HCT116 (cell line): ENCODE data around the gene NAV1. TPM values are rescaled to one million over a fixed set of nuclear protein-coding genes. Genes with fewer than 3 reads are reported as not detected.
A peak's percentile ranks its signal among the peaks of the same experiment; 100 is the strongest.

Experiments
- ATAC-seq: fragments of 200-7000 bp; cut with Tn5 transposase; 2 replicates; pipeline ENCODE4 v1.9.1; 2020; ENCODE audit warnings: mild to moderate bottlenecking, moderate library complexity
- BruUV-seq: library from RNA; stranded (reverse); fragments of 400-500 nt; replicated peaks from 2 replicates; lab custom pipeline; 2021; lab: Mats Ljungman, UMichigan
- CTCF ChIA-PET: fragments of 300-600 bp; sonication (Branson Sonifier 250); formaldehyde crosslinking; loops from one replicate; lab custom pipeline; 2021; ENCODE audit warnings: antibody characterized with exemption; lab: Charles Lee
- POLR2A ChIA-PET: fragments of 300-600, 350-600 bp; sonication (Branson Sonifier 250); formaldehyde crosslinking; loops from one replicate; lab custom pipeline; 2021; ENCODE audit warnings: antibody characterized with exemption; lab: Charles Lee
- RAD21 ChIA-PET, 2 experiments: fragments of 300-600 bp; sonication (Branson Sonifier 250); formaldehyde crosslinking; loops; one replicate each; lab custom pipeline; 2023; ENCODE audit warnings: low total read pairs in 2 of 2; ENCODE audit not compliant: uncharacterized antibody in 2 of 2, unreplicated experiment in 2 of 2, low non-redundant PET in 1 of 2; lab: Charles Lee
- DNase-seq: peaks from one replicate; pipeline ENCODE4 v3.0.0-alpha.2; 2010; ENCODE audit warnings: low read depth, low spot score
- H2AFZ ChIP-seq: fragments of 200-600 bp; shearing (Covaris generic), sonication (generic); 2 replicates; pipeline ENCODE4 v1.6.1; 2017; ENCODE audit warnings: low read depth, mixed run types, mixed read lengths, antibody characterized with exemption, low read length; ENCODE audit not compliant: poor library complexity, severe bottlenecking
- H3K27ac ChIP-seq: 2 replicates; pipeline ENCODE4 v1.5.1; 2012; ENCODE audit warnings: low read depth, low read length
- H3K27me3 ChIP-seq: fragments of 200-600 bp; sonication (generic); 2 replicates; pipeline ENCODE4 v1.6.1; 2016; ENCODE audit warnings: mixed run types, low read length, mixed read lengths; ENCODE audit not compliant: insufficient read depth
- H3K36me3 ChIP-seq, 2 experiments: fragments of 200-500 bp in 1 of 2; fragments of 200-600 bp in 1 of 2; sonication (Bioruptor generic) in 1 of 2; sonication (generic) in 1 of 2; 2 replicates each; pipeline versions ENCODE4 v1.5.1 to v1.6.1; 2014 to 2016; ENCODE audit warnings: low read length in 2 of 2, inconsistent platforms in 1 of 2, mixed read lengths in 1 of 2, mixed run types in 1 of 2; ENCODE audit not compliant: insufficient read depth in 2 of 2, control insufficient read depth in 1 of 2
- H3K4me1 ChIP-seq, 2 experiments: fragments of 200-600 bp in 1 of 2; sonication (generic) in 1 of 2; 2 replicates each; pipeline versions ENCODE4 v1.5.1 to v1.6.1; 2012 to 2017; ENCODE audit warnings: low read length in 2 of 2, inconsistent platforms in 1 of 2, mild to moderate bottlenecking in 1 of 2, mixed read lengths in 1 of 2, mixed run types in 1 of 2, moderate library complexity in 1 of 2; ENCODE audit not compliant: insufficient read depth in 2 of 2, control insufficient read depth in 1 of 2
- H3K4me2 ChIP-seq: fragments of 200-600 bp; sonication (generic); 2 replicates; pipeline ENCODE4 v1.6.1; 2017; ENCODE audit warnings: mixed run types, low read length, mixed read lengths
- H3K4me3 ChIP-seq, 2 experiments: fragments of 200-600 bp in 1 of 2; sonication (generic) in 1 of 2; replicated peaks in 1 of 2; 2 replicates each; pipeline ENCODE4 v1.5.1; 2011 to 2016; ENCODE audit warnings: low read length in 2 of 2, control low read depth in 1 of 2, low read depth in 1 of 2, mild to moderate bottlenecking in 1 of 2, mixed read lengths in 1 of 2, mixed run types in 1 of 2
- H3K79me2 ChIP-seq: fragments of 200-600 bp; sonication (generic); 2 replicates; pipeline ENCODE4 v1.6.1; 2017; ENCODE audit warnings: mild to moderate bottlenecking, mixed run types, low read length, moderate library complexity, mixed read lengths; ENCODE audit not compliant: insufficient read depth
- H3K9ac ChIP-seq: fragments of 200-600 bp; sonication (generic); 2 replicates; pipeline ENCODE4 v1.6.1; 2016; ENCODE audit warnings: low read length, mixed read lengths
- H3K9me2 ChIP-seq: fragments of 200-600 bp; sonication (generic), shearing (Covaris generic); 2 replicates; pipeline ENCODE4 v1.6.1; 2017; ENCODE audit warnings: mixed run types, mild to moderate bottlenecking, moderate library complexity; ENCODE audit not compliant: insufficient read depth
- H3K9me3 ChIP-seq, 2 experiments: fragments of 200-500 bp in 1 of 2; fragments of 200-600 bp in 1 of 2; sonication (Bioruptor generic) in 1 of 2; sonication (generic) in 1 of 2; 2 replicates each; pipeline ENCODE4 v1.6.1; 2014 to 2017; ENCODE audit warnings: low read length in 2 of 2, mixed read lengths in 2 of 2, inconsistent platforms in 1 of 2, low read depth in 1 of 2, mild to moderate bottlenecking in 1 of 2, mixed run types in 1 of 2, moderate library complexity in 1 of 2; ENCODE audit not compliant: control insufficient read depth in 1 of 2, insufficient read depth in 1 of 2
- H4K20me1 ChIP-seq: fragments of 200-600 bp; sonication (generic), shearing (Covaris generic); 2 replicates; pipeline ENCODE4 v1.6.1; 2017; ENCODE audit warnings: mixed run types, mild to moderate bottlenecking, moderate library complexity; ENCODE audit not compliant: insufficient read depth
- CBX3 ChIP-seq: IDR thresholded peaks from 2 replicates; pipeline ENCODE4 v1.6.1; 2012; ENCODE audit warnings: low read depth
- CEBPB ChIP-seq: IDR thresholded peaks from 2 replicates; pipeline ENCODE4 v1.6.1; 2012; ENCODE audit warnings: low read depth
- EGR1 ChIP-seq: IDR thresholded peaks from 2 replicates; pipeline ENCODE4 v1.6.1; 2012; ENCODE audit warnings: low read depth
- ELF1 ChIP-seq: IDR thresholded peaks from 2 replicates; pipeline ENCODE4 v1.6.1; 2012; ENCODE audit warnings: low read depth, borderline replicate concordance
- EZH2phosphoT487 ChIP-seq: fragments of 200-600 bp; IDR thresholded peaks from 2 replicates; pipeline ENCODE4 v1.6.1; 2018; ENCODE audit warnings: antibody characterized with exemption, borderline replicate concordance
- FOSL1 ChIP-seq: IDR thresholded peaks from 2 replicates; pipeline ENCODE4 v1.6.1; 2012; ENCODE audit warnings: low read depth
- JUND ChIP-seq: IDR thresholded peaks from 2 replicates; pipeline ENCODE4 v1.6.1; 2012
- MAX ChIP-seq: IDR thresholded peaks from 2 replicates; pipeline ENCODE4 v1.6.1; 2012
- POLR2A ChIP-seq: IDR thresholded peaks from 2 replicates; pipeline ENCODE4 v1.7.0; 2011; ENCODE audit warnings: borderline replicate concordance; ENCODE audit not compliant: insufficient read depth, insufficient read length; ENCODE audit errors: extremely low read depth
- POLR2AphosphoS5 ChIP-seq: IDR thresholded peaks from 2 replicates; pipeline ENCODE4 v1.6.1; 2011; ENCODE audit warnings: mild to moderate bottlenecking, low read depth, low read length, moderate library complexity
- RAD21 ChIP-seq: IDR thresholded peaks from 2 replicates; pipeline ENCODE4 v1.6.1; 2012; ENCODE audit warnings: low read depth, mild to moderate bottlenecking
- REST ChIP-seq: IDR thresholded peaks from 2 replicates; pipeline ENCODE4 v1.6.1; 2012; ENCODE audit warnings: low read depth
- SIN3A ChIP-seq: IDR thresholded peaks from 2 replicates; pipeline ENCODE4 v1.6.1; 2012; ENCODE audit warnings: low read depth
- SRF ChIP-seq: IDR thresholded peaks from 2 replicates; pipeline ENCODE4 v1.6.1; 2012; ENCODE audit warnings: low read depth
- TCF7L2 ChIP-seq: IDR thresholded peaks from 2 replicates; pipeline ENCODE4 v1.7.0; 2011; ENCODE audit warnings: borderline replicate concordance, inconsistent platforms; ENCODE audit not compliant: insufficient read depth, insufficient read length; ENCODE audit errors: extremely low read depth
- YY1 ChIP-seq: IDR thresholded peaks from 2 replicates; pipeline ENCODE4 v1.6.1; 2011; ENCODE audit warnings: low read length, low read depth, moderate library complexity, mild to moderate bottlenecking; ENCODE audit not compliant: insufficient replicate concordance; ENCODE audit errors: extremely low read depth
- ZFX ChIP-seq: fragments of 450-650 bp; IDR thresholded peaks from 2 replicates; pipeline ENCODE4 v1.6.1; 2017
- intact Hi-C: fragments of 100-400 bp; cut with micrococcal nuclease; formaldehyde crosslinking; loops from 2 replicates; pipeline ENCODE4 v1.10.0; 2022
- total RNA-seq: library from RNA; stranded (reverse); gene quantifications from one replicate; pipeline ENCODE4 v1.2.1, GENCODE V29; 2021; ENCODE audit not compliant: unreplicated experiment
- TF ChIP-seq, protein P1 (sequence below): IDR thresholded peaks from 2 replicates; pipeline ENCODE4 v1.6.1; 2011; ENCODE audit warnings: mild to moderate bottlenecking, low read length, moderate library complexity; ENCODE audit not compliant: insufficient replicate concordance; ENCODE audit errors: extremely low read depth

Gene NAV1
- total RNA-seq, 1 experiment from 2014 or later = 22.8 TPM

DNA sequence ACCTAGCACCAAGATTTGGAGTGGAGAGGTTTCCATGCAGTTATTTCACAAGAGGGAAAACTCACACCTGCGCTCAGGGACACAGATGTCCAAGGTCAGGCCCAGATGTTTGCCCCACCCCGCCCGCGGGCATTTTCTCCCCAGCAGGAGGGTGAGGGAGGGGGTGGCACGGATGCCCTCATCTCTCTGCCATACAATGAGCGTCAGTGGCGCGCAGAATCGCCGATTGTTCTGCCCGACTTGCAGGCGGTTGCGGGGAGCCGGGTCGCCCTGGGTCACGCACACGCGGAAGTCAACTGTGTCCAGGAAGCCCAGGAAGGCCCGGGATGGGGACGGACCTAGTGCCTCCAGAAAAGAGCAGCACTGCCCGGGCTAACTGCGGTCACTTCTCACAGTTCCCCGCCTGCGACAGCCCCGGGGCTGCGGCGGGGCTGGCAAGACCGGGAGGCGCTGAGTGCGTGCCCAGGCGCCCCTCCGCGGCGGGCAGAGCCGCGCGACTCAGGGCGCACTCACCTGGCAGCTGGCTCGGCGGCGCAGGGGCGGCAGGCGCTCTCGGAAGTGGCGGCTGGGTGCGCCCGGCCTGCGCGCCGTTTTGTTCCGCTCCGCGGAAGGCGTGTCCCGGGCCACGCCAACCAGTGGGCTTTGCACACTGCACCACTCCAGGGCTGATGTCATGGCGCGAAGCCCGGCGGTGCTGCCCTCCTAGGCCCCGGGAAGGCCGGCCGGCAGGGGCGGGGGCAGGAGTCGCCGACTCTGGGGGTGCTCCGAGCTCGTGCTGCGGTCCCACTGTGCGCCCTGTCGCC, 32.2 kb upstream of the NAV1 start, which contains the start of gene CSRP1:
Gene CSRP1, minus strand, starts transcription at position 567 of the 803 bp plus-strand sequence. CDS start 10,820 bp downstream, outside the sequence.
- H2AFZ ChIP-seq = no peak within 1 kb of the TSS
- H3K27me3 ChIP-seq = no peaks in the 10 kb centered on the region
- no peaks in the 10 kb centered on the region for H3K9me2 ChIP-seq
- H3K36me3 ChIP-seq = no peaks in the 10 kb centered on the region
- peak; percentile 71 for DNase-seq
- peak within 1 kb of the TSS; percentile 80 for H3K4me2 ChIP-seq
- peak within 1 kb of the TSS; percentile 77 for H3K9ac ChIP-seq
- peak within 1 kb of the TSS; percentile 64 for H3K27ac ChIP-seq
- peaks cover 11 to 27% of the 10 kb centered on the region in 2 experiments for H3K4me1 ChIP-seq
- BruUV-seq = no TSS peak
- no peaks in the 10 kb centered on the region for H3K9me3 ChIP-seq
- intact Hi-C loops = loop anchor here (2.0 kb wide), 1 partner anchor 18 kb away; no protein-coding TSS in a partner anchor
- peaks cover 3% of the 10 kb centered on the region; the same call in 1 of the 2 replicates for H3K79me2 ChIP-seq
- H4K20me1 ChIP-seq = no peaks in the 10 kb centered on the region
- RAD21 ChIA-PET = interaction anchor here in 1 of 2 experiments (1.4 kb wide), 1 partner anchor 59 kb away, joined by 4 read pairs; no protein-coding TSS in a partner anchor
- peak within 1 kb of the TSS; percentile 64 to 73 for H3K4me3 ChIP-seq
- ATAC-seq = peak; percentile 95
- CTCF ChIA-PET = interaction anchor here (1.4 to 1.9 kb wide), 2 partner anchors 9 to 26 kb away, joined by 4 to 13 read pairs; no protein-coding TSS in a partner anchor
- POLR2A ChIA-PET = interaction anchor here (0.7 to 2.6 kb wide), 4 partner anchors 9 to 503 kb away, joined by 3 to 8 read pairs (median 4); partner anchors contain the start of gene ELF3
- TF ChIP-seq EZH2phosphoT487 = no peak
- TF ChIP-seq EGR1 = 0 out of 2 replicates have a peak, but pooled peaks have one; percentile 15
- peak; percentile 92 for TF ChIP-seq MAX
- no peak for TF ChIP-seq REST
- TF ChIP-seq TCF7L2 = peak; percentile 58
- no peak for TF ChIP-seq ELF1
- no peak; the same call in 1 of the 2 replicates for TF ChIP-seq JUND
- peak; percentile 96 for TF ChIP-seq POLR2A
- peak; percentile 89 for TF ChIP-seq SIN3A
- 0 out of 2 replicates have a peak, but pooled peaks have one; percentile 41 for TF ChIP-seq CBX3
- peak; percentile 18 for TF ChIP-seq RAD21
- TF ChIP-seq SRF = no peak
- peak; percentile 78 for TF ChIP-seq YY1
- TF ChIP-seq FOSL1 = no peak
- TF ChIP-seq CEBPB = no peak
- peak; percentile 94 for TF ChIP-seq POLR2AphosphoS5
- TF ChIP-seq, protein P1, sequence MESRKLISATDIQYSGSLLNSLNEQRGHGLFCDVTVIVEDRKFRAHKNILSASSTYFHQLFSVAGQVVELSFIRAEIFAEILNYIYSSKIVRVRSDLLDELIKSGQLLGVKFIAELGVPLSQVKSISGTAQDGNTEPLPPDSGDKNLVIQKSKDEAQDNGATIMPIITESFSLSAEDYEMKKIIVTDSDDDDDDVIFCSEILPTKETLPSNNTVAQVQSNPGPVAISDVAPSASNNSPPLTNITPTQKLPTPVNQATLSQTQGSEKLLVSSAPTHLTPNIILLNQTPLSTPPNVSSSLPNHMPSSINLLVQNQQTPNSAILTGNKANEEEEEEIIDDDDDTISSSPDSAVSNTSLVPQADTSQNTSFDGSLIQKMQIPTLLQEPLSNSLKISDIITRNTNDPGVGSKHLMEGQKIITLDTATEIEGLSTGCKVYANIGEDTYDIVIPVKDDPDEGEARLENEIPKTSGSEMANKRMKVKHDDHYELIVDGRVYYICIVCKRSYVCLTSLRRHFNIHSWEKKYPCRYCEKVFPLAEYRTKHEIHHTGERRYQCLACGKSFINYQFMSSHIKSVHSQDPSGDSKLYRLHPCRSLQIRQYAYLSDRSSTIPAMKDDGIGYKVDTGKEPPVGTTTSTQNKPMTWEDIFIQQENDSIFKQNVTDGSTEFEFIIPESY = no peak
- peak; percentile 88 for TF ChIP-seq ZFX
